HG03521 (cell line): ENCODE measurements around the gene RASSF5.

Experiments
- ATAC-seq: cut with Tn5 transposase; IDR thresholded peaks from one replicate; pipeline ENCODE4 v1.9.1; 2021; ENCODE audit warnings: mild to moderate bottlenecking, moderate library complexity; ENCODE audit not compliant: unreplicated experiment

RASSF5 gene

DNA sequence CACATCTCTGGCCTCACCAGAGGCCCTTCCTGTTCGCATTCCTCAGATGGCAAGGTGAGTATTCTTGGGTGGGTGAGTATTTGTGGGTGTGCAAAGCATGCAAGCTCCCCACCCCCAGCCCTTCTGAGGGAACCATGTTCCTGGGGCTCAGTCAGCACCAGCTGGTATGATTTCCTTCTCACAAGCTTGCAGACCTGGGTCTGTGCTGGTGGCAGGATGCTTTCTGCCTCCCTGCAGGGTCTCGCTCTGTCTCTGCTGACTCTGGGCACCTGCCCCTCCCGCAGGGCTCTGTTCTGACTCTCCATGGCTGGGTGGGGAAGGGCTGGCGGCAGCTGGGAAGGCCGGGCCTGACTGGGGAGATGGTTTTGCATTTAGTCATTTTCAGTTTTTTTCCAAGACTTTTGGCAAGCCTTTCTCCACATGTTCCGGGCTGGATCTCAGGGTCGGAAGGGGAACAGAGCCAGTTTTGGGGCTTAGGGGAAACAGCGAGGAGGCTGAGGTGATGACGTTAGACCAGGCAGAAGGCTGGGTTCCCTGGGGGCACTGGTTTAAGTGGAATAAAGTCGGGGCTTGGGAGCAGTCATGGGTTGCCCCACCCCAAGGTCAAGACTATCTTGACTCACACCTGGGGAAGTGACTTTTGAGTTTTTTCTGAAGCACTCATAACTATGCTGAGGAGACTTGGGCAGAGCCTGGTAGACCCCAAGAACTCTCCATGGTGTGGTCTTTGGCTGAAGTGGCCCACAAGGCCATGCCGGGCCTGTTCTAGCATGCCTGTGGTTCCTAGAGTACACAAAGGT is 6.2 kb downstream of the RASSF5 start:
- no peak for ATAC-seq

DNA sequence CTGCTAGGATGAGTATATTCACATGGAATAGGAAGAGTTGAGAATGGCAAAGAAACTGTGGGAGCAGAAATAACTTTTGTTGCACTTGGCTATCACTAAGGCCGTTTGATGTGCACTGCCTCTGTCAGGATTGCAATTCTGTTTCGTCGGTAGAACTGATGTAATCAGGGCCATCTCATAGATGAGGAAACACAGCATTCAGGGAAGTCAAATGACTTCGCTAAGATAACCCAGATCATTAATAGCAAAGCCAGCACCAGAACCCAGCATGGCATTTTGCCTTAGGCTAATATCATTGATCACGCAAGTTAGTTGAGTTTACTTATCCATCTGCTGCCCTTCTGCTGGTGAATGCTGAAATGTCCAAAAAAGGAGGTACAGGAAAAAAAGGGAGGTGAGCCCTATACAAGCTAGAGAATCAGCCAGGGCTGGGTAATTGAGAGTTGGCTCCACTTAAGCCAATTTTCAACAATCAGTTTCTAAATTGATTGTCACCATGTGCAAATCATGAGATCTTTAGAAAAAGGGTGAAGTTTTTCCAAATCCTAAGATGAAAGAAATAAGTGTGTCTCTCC is 7.6 kb downstream of the RASSF5 start:
- ATAC-seq = no peak

DNA sequence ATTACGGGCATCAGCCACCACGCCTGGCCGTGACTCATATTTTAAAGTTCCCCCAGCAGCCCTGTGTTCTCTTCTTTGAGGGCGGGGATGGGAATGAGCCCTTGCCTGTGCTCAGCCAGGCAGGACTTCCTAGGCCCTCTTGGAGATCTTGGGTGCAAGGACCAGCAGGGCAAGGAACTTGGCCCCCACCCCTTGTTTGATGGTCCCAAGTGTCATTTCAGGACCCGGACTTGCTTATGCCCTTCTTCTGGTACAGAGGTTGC is 9.3 kb downstream of the RASSF5 start:
- no peak for ATAC-seq

DNA sequence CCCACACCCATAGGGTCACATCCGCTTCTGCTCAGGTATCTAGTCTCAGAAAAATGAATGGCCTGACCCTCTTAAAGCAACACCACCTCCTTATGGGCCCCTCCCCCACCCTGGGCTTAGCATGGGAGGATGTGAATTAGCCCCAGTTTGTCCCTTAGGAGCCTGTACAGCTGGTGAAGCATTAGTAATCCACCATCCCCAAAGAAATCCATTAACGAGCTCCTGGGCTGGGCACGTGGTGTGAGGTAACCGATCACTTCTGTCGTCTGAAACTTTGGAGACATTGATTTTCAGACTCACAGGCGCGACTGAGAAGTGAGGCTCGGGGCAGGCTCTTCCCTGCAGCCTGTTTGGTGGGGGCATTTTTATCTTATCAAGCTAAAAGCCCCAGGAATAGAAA is 10.5 kb downstream of the RASSF5 start:
- ATAC-seq = no peak

DNA sequence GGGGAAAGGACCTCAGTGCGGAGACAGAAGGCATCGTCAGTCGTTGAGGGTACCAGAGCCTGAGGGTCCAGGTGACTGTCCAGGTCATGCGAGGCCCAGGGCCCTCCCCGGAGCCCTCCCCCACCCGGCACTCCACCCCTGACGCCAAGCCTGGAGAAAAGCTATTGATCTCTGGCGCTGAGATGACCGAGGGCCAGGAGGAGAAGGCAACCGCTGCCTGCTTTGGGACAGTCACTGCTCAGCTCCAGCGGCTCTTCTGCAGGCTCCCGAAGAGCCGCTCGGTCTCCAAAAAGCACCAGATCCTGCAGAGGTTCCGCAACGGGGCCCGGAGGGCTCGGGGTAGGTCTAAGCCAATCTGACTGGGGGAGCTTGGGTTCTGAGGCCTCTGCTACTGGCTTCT is 10.9 kb downstream of the RASSF5 start:
- ATAC-seq = no peak

DNA sequence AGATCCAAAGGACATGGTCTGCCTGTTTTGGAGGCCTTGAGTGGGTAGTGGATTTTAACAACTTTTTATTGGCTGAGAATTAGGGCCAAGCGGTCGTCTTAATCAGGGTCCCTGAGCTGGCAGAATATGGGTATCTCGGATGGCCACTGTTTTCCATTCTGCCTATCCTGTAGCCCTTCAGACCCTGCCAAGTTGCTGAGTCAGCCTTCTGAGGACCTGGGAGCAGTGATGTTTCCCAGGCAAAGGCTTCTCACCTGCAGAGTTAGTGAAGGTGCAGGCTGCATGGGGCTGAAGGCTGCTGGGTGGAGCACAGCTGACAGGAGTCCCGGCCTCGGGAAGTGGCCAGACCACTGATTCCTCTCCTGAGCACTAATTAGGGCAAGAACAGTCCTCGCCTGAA is 11.4 kb downstream of the RASSF5 start:
- no peak for ATAC-seq

DNA sequence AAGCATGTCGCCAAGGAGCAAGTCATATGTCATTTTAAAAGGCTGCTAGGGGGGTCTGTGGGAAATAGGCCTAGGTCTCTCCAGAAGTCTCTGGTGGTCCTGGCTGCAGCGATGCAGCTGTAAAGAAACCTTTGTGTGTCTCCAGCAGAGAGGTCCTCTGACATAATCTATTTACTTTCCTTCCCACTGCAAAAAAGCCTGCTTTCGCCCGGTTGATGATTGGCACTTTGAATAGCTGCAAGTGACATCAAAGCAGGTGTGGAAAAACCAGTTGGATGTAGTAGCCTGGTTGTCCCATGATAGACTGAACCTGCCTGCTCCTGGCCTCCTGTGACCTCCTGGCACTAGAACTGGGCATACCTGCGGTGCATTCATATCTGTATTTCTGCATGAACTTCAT is 13.8 kb downstream of the RASSF5 start:
- ATAC-seq = no peak

DNA sequence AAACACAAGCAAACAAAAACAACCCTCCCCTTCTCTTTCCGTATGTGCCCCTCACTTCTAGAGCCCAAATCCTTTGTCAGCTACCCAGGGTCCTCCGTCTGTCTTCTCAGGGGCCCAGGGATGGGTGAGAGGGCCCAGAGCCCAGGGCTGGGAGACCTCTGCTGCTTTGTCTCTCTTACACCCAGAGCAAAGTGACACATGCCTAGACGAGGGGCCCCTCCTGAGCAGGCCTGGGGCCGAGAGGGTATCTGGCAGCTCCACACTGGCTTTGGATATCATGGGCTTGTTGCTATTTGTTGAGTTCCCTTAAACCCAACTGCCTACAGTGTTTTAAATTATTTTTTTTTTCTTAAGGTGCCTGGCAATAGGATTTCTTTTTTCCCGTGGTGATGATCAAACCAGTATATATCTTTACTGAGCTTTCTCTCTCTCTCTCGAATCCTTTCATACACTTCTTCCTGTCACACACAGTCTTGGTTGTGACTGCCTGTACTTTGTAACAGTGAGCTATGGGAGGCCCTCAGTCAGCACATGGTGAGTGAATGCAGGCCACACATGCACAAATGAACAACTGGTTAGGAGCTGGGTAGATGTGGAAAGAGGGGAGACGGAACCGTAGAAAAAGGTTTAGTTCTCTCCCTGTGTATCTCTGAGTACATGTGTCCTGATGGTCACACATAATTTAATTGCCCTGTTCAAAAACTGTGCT is 14.5 kb downstream of the RASSF5 start:
- no peak for ATAC-seq

DNA sequence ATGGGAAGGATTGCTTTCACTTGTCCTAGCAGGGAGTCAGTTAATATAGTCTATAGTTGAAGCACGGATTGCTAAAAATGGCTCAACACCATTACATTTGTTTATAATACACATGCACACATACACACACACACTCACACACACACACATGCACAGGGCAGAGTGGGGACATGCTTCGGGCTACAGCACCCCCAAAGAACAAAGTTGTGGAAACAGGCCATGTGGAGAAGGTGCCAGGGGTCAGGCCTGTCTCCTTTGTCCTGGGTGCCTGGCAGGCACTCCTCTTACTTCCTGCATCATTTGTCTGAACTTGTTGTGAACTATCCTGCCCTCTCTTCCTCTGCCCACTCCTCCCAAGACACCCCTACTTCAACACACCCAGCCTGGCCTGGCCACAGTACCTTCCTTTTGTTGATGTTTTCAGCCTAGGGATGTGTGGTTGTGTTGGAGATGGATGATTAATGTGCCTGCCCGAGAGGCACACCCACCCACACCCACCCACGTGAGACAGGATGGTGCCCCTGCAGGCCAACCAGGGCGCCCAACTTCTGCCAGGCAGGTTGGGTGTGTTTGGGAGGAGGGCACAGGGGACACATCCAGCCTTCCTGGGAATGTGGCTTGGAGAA is 17.5 kb downstream of the RASSF5 start:
- ATAC-seq = no peak

DNA sequence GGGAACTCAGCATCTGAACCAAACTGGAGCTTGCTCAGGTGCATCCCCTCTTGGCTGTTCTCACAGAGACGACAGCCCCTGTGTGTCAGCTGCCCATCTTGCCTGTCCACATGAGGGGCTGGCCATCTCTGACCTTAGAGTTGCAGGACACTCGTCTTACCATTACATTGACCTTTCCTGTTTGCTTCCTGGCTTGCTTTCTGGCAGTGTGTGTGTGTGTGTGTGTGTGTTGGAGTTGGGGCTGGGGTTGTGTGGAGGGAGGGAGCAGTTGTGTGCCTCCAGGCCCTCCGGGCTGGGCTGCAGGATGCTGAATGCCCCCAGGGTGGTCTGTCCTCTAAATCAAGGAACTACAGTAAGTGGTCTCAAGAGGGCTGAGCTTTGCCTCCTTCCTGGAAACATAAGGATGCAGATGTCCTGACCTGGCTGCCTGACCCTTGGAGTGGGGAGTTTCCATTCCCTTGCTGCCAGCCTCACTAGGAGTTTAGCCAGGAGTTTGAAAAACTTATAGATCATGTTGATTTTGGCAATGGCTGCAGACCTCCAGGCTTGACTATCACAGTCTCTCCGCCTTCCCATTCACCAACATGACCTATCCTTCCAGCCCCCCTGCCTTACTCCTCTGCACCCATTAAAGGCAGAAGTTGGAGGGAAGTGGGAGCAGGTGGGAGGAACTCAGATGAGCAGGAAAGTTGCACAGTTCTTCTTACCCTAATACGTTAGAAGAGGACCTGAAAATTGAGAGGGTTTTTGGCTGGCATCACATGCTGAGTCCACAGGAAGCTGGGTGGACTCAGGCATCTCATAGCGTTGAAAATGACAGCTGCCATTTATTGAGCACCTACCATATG is 19.0 kb downstream of the RASSF5 start:
- ATAC-seq = no peak

DNA sequence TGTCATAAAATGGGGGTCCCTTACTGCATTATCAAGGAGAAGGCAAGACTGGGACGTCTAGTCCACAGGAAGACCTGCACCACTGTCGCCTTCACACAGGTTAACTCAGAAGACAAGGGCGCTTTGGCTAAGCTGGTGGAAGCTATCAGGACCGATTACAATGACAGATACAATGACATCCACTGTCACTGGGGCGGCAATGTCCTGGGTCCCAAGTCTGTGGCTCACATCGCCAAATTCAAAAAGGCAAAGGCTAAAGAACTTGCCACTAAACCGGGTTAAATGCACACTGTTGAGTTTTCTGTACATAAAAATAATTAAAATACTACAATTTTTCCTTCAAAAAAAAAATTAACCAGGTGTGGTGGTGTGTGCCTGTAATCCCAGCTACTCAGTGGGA is 22.1 kb downstream of the RASSF5 start:
- ATAC-seq = no peak

DNA sequence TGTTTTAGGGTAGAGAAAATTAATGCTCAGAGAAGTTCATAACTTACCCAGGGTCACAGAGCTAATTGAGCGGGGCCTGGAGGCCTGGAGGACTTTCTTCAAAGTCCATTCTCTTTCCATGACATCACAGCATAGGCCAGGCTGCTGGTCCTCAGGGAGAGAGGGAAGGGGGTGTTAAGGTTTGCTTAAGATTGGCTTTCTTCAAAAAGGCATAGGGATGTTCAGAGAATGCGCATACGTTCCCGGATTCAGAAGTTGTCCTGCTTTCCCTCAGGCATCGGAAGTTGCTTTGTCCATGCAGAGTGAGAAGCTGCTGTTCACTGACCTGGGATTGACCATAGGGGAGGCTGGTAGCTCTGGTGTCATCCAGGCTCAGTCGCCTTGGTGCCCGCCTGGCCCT is 25.0 kb downstream of the RASSF5 start:
- ATAC-seq = no peak

DNA sequence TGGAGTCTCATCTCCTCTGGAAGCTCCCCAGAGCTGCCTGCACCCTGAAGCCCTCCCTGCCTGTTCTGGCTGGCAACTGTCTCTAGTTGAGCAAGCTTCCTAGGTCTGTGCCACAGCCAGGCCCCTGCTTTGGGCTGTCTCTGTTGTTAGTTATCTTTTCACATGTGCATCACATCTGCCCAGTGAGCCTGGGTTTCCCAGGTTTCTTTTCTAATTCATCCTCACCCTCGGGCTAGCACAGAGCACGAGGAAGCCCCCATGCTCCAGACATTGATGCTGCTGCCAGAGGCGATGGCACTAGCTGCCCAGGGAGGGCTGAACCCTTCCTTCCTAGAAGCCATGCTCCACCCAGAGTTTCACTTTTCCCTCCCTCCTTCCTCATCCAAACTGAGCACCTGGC is 27.2 kb downstream of the RASSF5 start:
- ATAC-seq = no peak

DNA sequence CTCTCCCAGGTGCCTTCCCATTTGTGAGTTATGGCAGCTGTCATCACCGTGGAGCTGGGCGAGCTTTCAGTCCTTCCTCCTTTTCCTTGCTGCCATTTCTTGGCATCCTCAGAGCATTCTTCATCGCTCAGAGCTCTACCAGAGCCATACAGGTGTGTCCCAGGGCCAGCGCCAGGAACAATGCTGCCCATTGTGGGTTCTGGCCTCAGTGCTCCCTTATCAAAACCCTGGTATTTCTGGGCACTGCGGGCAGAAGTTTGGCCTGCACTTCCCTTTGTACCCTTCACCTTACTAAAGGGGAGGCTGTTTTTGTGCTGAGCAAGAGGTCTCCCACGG is 28.5 kb downstream of the RASSF5 start:
- ATAC-seq = no peak

DNA sequence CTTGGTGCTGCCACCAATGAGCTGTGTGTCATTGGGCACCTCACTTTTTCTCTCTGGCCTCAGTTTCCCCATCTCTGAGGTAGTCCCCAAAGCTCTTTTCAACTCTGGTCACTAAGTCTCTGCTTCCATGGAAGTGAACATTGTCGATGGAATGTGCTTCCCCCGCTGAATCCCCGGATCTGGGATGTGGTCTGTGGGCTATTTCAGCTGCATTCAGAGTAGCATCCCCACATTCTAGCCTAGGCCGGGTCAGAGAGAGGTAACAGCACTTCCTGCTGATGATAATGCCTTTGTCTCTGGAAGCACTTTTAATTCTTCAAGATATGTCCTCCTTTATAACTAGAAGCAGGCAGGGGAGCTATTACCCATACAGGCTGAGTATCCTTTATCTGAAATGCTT is 29.8 kb downstream of the RASSF5 start:
- no peak for ATAC-seq

DNA sequence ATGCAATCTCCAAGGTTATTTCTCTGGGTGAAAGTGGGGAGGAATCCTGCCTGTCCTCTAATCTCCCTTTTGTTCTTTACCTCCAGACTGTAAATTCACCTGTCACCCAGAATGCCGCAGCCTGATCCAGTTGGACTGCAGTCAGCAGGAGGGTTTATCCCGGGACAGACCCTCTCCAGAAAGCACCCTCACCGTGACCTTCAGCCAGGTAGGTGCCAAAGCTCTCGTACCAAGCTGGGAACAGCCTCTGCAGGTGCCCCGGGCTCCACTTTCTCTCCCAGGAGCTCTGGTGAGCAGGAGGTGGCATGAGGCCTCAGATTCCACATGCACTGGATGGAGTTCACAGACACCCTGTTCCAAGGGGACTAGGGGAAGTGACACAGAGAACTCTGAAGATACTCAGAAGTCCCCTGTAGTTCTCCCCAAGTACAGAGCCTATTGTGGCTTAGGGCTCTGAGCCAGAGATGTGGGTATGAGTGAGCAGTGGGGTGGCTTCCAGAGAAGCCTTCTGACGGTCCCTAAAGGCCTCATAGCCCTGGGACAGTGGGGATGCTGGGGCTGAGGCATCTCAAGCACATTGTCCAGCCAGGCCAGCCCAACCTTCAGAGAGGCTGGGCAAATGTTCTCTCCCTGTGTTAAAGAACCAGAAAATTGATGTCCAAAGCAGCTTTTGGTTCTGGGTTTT is 30.9 kb downstream of the RASSF5 start:
- no peak for ATAC-seq

DNA sequence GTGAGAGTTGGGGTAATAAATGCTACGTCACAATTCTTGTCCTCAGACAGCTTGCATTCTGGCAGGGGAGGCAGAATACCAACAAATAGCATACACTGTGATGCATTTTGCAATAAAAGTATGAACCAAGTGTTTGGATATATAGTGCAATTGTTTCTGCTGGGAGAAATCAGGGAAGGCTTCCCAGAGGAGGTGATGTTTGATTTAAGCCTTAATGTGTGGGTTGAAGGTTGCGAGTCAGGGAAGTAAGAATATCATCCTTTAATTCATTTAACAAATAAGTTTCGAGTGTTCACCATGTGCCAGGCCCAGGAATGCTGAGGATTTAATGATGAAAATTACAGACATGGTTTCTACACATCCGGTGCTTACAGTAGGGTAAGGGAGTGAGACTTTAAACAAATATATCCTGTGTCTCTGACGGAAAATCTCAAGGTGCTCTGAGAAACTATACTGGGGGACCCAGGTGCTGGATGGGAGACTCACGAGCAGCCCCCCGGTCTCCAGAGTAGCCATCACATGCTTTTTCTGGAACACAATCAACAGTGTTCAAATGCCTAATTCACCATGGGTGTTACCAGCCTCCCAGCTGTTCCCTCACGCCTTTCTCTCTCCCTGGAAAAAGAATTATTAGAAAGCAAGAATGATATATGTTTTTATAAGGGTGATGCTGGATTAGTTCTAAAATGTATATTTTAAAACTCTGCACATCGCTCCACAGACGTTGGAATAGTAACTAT is 31.7 kb downstream of the RASSF5 start:
- ATAC-seq = no peak

DNA sequence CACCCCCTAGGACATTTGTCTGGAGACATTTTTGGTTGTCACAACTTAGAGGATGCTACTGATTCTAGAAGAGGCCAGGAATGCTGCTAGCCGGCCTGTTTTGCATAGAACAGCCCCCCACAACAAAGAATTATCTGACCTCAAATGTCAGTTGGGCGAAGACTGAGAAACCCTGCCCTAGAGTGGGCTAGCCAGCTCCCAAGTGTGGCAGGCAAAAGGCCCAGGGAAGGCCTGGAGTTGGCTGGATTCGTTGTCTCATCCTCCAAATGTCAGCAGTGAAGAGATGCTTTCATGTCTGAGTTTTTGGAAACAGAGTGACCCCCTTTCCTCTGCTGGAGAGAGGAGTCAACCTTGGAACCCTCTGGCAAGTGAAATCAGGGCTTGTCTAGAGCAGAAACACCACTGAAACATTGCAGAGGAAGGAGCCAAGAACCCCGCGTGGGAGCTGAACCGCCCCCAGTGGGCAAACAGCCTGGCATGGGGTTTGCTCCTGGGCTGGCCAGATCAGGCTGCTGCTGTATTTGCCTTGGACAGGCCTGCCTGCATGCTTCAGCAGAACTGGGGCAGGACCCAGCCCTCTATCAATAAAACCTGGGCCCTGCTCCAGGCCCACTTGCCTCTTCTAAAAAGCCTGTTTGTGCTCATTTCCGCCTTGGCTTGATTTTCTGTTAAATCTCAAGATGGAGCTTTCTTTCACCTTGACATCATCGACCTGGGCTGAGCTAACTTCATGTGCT is 32.9 kb downstream of the RASSF5 start:
- no peak for ATAC-seq

DNA sequence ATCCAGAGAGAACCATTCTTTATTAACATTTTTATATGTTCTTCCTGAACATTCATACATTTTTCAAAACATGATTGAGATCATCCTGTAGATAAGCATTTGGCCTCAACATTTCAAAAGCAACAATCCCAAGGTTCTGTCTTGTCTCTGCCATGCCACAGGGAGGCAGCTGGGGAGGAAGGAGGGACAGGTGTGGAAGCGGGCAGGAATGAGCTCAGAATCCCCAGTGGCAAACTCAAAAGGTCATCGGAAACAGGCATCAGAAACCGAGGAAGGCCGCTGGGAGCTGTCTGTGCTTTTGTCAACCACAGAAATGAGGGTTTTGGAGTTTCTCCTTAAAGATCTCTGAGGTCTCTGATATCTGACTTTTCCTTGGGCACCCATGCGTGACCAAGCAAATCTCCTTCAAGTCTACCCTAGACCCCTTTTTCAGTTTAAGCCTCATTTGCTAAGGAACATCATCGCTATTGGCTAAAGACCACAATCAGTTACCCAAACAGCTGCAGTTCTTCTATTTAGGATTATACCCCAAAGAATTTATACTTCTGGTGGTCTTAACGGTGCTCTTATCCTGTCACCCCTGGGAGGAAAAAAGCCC is 34.0 kb downstream of the RASSF5 start:
- ATAC-seq = no peak
